Adipose tissue (tissue), 3 donors: ENCODE measurements around the gene NEK7. TPM values are rescaled to one million over a fixed set of nuclear protein-coding genes. Genes with fewer than 3 reads are reported as not detected.
"Not testable (repeated sequence)": the region's sequence is repeated elsewhere in the genome, so short reads cannot be mapped to it uniquely, and the experiment has no call there.

Experiments used
- H3K27ac ChIP-seq: one replicate; pipeline ENCODE4 v1.5.1; 2013; ENCODE audit warnings: low read depth, low read length
- WGBS, 3 donors: extraction: QIAGEN DNeasy Blood & Tissue Kit; methylation state at CpG; one replicate each; pipeline ENCODE4 v1.1.7; 2013; 5-methylcytosine and 5-hydroxymethylcytosine counted together
- polyA plus RNA-seq, 3 donors: library from polyadenylated mRNA; stranded (reverse); fragments of 200-250 nt; gene quantifications; one replicate each; pipeline ENCODE4 v1.2.3, GENCODE V29; 2013
- donor health status: healthy with polysubstance abuse.
- donor health status: Bipolar disorder and iron deficiency.
- donor health status: healthy.

Gene NEK7
- polyA plus RNA-seq, 3 donors, result 7.6 to 59.0 (median 22.9) TPM

DNA sequence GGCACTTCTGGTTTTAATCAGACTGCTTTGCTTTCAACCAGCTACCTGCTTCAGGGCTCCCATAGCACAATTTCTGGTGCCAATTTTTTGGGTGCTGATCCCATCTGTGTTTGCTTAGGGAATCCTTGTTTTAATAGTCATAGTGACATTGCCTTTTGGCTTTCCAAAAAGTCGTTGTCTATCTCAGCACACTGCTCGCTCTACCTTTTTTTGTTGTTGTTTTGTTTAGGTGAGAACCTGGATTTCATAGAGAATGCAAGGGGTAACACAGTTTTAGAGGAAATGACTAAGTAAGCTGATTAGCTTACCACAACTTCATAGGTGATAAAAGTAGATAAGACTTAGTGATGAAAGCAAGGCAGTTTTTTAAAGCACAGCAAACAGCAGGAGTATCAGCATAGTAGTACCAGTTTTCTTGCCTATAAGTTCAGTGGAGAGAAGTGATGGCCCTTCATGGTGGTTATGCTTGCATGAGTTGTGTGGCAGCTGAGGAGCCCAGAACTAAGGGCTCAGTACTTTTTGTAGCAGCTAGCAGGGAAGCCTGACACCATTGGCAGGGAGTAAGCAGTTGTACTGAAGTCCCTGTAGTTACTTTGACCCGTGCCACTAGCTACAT lies 31.3 kb downstream of the NEK7 start:
- WGBS, 3 donors, result 61 to 70% (median 69%) methylated on average over 3 of the region's 3 CpGs
- no peak overlapping the region for H3K27ac ChIP-seq

GRCh38 chr1:198191117-198191516 lies 34.3 kb downstream of the NEK7 start:
- WGBS, 3 donors, result 78 to 98% (median 94%) methylated on average over 2 of the region's 2 CpGs
- H3K27ac ChIP-seq, result no peak overlapping the region

DNA sequence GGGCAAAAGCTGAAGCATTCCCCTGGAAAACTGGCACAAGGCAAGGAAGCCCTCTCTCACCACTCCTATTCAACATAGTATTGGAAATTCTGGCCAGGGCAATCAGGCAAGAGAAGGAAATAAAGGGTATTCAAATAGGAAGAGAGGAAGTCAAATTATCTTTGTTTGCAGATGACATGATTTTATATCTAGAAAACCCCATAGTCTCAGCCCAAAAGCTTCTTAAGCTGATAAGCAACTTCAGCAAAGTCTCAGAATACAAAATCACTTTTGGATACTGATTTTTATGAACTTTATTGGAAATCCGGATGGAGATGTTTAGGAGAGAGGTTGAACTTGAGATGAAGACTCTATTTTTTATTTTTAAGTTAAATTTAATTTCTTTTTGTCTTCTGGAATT lies 37.1 kb downstream of the NEK7 start:
- H3K27ac ChIP-seq, result not testable (repeated sequence)
- WGBS, 3 donors, result 91 to 97% (median 93%) methylated on average over 1 of the region's 1 CpG

DNA sequence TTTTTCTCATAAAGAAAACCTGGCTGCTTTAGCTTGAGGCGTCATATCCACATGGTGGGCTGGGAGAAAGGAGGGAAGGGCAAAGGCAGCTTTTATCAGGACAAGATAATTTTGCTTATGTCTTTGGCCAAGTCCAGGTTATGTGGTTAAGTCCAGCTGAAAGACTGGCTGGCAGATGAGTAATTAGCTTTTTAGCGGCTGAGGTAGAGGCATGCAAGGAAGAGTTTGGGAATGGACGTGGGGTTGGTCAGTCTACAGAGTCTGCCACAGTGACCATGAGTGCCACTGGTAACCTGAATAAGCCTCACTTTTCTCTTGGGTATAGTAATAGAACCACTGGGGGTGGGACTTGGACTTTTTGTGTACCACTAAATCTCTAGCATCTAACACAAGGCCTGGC lies 39.8 kb downstream of the NEK7 start:
- 84 to 95% (median 89%) methylated on average over 3 of the region's 3 CpGs for WGBS, 3 donors
- H3K27ac ChIP-seq, result no peak overlapping the region

GRCh38 chr1:198197285-198197684 lies 40.5 kb downstream of the NEK7 start:
- 82 to 90% (median 86%) methylated on average over 1 of the region's 1 CpG for WGBS, 3 donors
- H3K27ac ChIP-seq, result no peak overlapping the region

GRCh38 chr1:198199105-198199504 lies 42.3 kb downstream of the NEK7 start:
- no peak overlapping the region for H3K27ac ChIP-seq

DNA sequence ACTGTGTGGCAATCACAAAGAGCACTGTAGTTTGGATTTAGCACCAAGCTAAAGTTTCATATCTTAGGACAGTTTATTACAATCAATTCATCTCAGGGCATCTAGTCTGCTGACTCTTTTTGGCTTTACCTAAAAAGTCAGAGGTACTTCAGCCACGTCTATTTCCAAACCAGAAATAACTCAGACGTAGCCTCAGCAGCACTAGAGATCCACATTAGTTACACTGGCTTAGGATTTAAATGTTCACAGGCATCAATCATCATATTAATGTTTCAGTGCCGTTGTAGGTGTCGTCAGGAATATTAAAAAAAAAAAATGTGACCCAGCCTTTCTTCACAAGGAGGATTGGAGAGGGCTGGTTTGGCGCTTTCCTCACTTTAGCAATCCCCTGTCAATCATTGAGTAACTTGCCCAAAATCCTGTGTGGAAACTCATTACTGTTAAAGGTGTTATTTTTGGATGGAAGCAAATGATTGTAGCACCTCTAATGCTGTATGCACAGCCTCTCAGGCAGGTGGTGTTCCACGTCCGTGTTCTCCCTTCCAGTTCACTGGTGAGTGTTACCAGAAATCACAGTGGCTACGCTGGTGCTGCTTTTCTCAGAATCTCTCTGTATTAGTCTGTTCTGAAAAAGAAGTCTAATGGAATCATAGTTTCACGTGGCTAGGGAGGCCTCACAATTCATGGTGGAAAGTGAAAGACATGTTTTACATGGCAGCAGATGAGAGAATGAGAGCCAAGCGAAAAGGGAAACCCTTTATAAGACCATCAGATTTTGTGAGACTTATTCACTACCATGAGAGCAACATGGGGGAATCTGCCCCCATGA lies 45.4 kb downstream of the NEK7 start:
- 79 to 93% (median 86%) methylated on average over 10 of the region's 10 CpGs for WGBS, 3 donors

GRCh38 chr1:198203434-198203833 lies 46.6 kb downstream of the NEK7 start:
- H3K27ac ChIP-seq, result no peak overlapping the region

More for the DNA sequence above, 45.4 kb downstream of the NEK7 start:
- no peak overlapping the region for H3K27ac ChIP-seq

GRCh38 chr1:198205016-198205684 lies 48.4 kb downstream of the NEK7 start:
- WGBS, 3 donors, result 67 to 79% (median 72%) methylated on average over 5 of the region's 5 CpGs
- H3K27ac ChIP-seq, result no peak overlapping the region

More at GRCh38 chr1:198203434-198203833, 46.6 kb downstream of the NEK7 start:
- 91 to 97% (median 95%) methylated on average over 1 of the region's 1 CpG for WGBS, 3 donors

- WGBS, 3 donors, result 61 to 70% (median 63%) methylated on average over 3 of the region's 3 CpGs
- H3K27ac ChIP-seq, result no peak overlapping the region
Measured at GRCh38 chr1:198206292-198206691, 49.5 kb downstream of the NEK7 start.

DNA sequence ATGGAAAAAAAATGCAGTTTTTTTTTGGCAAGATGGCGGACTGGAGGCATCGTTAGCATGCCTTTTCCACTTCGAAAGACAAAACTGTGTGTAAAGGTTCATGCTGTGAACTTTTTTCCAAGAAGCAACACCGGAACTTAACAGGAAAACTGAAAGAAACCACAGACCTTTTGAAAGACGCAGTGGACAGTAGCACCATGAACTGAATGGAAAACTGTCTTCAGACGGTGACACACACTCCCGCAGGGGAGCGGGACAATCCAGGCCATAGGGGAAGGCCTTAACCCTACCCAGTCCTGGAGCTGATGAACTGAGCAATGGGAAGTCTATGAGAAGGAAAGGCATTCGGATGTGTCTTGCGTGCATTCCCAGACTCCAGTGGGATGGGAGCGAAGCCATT lies 54.9 kb downstream of the NEK7 start:
- WGBS, 3 donors, result 82 to 96% (median 91%) methylated on average over 11 of the region's 11 CpGs
- no peak overlapping the region for H3K27ac ChIP-seq

DNA sequence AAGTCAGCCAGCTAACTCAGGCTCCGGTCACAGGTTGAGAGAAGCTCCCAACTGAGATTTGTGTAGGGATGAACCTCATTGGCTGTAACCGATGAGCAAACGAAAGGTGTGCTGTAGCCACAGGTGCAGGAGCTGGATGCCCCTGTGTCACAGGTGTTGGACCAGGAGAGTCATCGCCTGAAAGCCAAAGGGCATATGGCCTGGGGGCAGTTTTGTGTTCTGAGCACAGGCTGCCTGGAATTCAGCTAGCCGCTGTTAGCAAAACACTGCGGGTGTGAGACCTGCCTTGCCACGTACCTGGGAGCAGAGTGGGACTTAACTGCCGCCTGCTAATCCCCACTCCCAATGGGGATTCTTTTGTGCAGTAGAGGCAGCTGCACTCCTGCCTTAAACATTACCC lies 55.3 kb downstream of the NEK7 start:
- no peak overlapping the region for H3K27ac ChIP-seq
- WGBS, 3 donors, result 97% methylated on average over 8 of the region's 8 CpGs

GRCh38 chr1:198212675-198213074 lies 55.9 kb downstream of the NEK7 start:
- H3K27ac ChIP-seq, result no peak overlapping the region
- WGBS, 3 donors, result 84 to 100% (median 90%) methylated on average over 3 of the region's 3 CpGs

- 98 to 100% (median 100%) methylated on average over 1 of the region's 1 CpG for WGBS, 3 donors
- H3K27ac ChIP-seq, result no peak overlapping the region
Measured at GRCh38 chr1:198214924-198215323, 58.1 kb downstream of the NEK7 start.

- H3K27ac ChIP-seq, result no peak overlapping the region
- WGBS, 3 donors, result 24 to 69% (median 66%) methylated on average over 1 of the region's 1 CpG
Measured at GRCh38 chr1:198220428-198220827, 63.6 kb downstream of the NEK7 start.

GRCh38 chr1:198227010-198227409 lies 70.2 kb downstream of the NEK7 start:
- H3K27ac ChIP-seq, result not testable (repeated sequence)
- WGBS, 3 donors, result 90 to 99% (median 94%) methylated on average over 4 of the region's 5 CpGs

GRCh38 chr1:198227454-198227853 lies 70.7 kb downstream of the NEK7 start:
- not testable (repeated sequence) for H3K27ac ChIP-seq
- 89 to 100% (median 94%) methylated on average over 2 of the region's 2 CpGs for WGBS, 3 donors

DNA sequence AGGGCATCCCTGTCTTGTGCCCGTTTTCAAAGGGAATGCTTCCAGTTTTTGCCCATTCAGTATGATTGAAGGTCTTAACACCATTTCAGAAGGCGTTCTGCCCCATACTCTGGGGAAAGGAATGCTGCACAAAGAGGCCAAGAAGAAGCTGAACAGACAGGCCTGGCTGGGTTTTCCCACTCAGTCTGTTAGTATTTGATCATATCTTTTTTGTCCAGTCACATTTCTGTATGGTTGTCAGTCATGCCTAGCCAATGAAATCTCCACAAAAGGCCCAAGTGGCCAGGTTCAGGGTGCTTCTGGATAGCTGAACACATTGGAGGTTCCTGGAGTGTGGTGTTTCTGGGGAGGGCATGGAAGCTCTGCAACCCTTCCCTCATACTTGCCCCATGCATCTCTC lies 72.1 kb downstream of the NEK7 start:
- WGBS, 3 donors, result 77 to 95% (median 92%) methylated on average over 2 of the region's 2 CpGs
- no peak overlapping the region for H3K27ac ChIP-seq

GRCh38 chr1:198231779-198232178 lies 75.0 kb downstream of the NEK7 start:
- H3K27ac ChIP-seq, result no peak overlapping the region
- 84 to 88% (median 88%) methylated on average over 3 of the region's 3 CpGs for WGBS, 3 donors
